HG03469 (cell line): Measurements from ENCODE around the gene RPL31.
A peak's percentile ranks its signal among the peaks of the same experiment; 100 is the strongest.

Source experiments
- ATAC-seq: cut with Tn5 transposase; IDR thresholded peaks from one replicate; pipeline ENCODE4 v1.9.1; 2021; ENCODE audit warnings: mild to moderate bottlenecking, moderate library complexity, moderate number of reproducible peaks; ENCODE audit not compliant: unreplicated experiment

The RPL31 gene

GRCh38 chr2:100992262-100992661 is 9.8 kb upstream of the RPL31 start:
- ATAC-seq, result no peak

DNA sequence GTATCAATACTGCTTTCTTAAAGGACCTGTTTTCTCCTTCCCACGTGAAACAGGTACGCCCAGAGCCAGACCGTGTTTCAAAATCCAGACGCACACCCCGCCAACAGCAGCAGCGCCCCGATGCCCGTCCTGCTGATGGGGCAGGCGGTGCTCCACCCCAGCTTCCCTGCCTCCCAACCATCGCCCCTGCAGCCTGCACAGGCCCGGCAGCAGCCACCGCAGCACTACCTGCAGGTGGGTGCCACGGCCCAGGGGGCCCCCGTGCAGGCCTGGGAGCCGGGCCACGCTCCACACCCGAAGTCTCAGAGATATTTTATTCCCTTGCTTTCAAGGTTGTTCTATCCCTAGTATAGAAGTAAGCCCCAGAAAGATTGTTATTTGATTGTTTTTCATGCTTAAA is 8.8 kb upstream of the RPL31 start:
- ATAC-seq, result no peak

DNA sequence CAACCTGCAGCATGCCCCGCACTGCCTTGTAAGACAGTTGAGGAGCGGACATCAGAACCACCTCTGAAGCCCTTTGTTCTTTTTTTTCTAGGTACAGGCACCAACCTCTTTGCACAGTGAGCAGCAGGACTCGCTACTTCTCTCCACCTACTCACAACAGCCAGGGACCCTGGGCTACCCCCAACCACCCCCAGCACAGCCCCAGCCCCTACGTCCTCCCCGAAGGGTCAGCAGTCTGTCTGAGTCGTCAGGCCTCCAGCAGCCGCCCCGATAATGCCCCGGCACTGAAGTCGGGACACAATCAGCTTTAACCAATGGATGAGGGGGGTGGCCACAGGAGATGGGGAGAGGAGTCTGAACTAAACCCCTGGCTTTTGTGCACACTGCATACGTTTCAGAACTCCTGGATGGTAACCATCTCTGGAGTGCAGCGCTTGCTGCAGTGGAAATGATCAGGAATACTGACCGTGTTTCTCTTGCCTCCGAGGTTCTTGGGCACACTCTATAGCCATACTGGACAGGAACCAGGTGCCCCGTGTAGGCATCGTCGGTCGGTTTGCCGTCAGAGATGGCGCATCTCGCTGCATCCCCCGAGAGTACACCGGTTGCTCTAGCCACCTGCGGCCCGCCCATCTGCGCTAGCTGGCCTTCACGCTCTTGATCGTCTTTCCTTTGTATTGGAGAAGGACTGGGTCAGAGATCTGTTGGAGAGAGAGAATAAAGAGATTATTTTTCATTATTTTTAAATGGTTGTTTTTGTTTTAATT is 6.6 kb upstream of the RPL31 start:
- no peak for ATAC-seq

- ATAC-seq, result no peak
Observed at GRCh38 chr2:100997509-100998234, 4.4 kb upstream of the RPL31 start.

- ATAC-seq, result no peak
Observed at GRCh38 chr2:100998235-100998573, 3.9 kb upstream of the RPL31 start.

GRCh38 chr2:100999995-101000394 is 2.1 kb upstream of the RPL31 start:
- ATAC-seq, result no peak

DNA sequence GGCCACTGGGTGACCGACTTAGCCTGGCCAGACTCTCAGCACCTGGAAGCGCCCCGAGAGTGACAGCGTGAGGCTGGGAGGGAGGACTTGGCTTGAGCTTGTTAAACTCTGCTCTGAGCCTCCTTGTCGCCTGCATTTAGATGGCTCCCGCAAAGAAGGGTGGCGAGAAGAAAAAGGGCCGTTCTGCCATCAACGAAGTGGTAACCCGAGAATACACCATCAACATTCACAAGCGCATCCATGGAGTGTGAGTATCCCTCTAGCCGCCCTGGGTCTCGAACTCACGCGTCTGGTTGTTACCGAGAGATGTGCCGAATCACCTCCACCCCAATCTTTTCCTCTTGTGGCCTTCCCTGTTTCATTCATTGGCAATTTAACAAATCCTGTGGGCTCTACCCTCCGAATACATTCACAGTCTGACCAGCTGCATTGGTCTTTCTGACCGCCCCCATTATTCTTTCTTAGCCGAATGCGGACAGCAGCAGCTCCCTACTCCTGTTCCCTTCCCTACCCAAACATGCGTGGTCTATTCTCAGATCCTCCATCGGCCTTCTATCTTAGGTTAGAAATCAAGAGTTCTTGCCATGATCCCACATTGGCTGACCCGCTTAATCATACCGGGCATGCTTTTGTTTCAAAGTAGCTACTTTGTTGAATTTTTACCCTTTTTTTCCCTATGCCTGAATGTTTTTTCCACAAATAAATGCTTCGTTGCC is 631 bp downstream of the RPL31 start:
- ATAC-seq, result no peak

GRCh38 chr2:101003278-101003775 is 1.2 kb downstream of the RPL31 start:
- no peak for ATAC-seq

DNA sequence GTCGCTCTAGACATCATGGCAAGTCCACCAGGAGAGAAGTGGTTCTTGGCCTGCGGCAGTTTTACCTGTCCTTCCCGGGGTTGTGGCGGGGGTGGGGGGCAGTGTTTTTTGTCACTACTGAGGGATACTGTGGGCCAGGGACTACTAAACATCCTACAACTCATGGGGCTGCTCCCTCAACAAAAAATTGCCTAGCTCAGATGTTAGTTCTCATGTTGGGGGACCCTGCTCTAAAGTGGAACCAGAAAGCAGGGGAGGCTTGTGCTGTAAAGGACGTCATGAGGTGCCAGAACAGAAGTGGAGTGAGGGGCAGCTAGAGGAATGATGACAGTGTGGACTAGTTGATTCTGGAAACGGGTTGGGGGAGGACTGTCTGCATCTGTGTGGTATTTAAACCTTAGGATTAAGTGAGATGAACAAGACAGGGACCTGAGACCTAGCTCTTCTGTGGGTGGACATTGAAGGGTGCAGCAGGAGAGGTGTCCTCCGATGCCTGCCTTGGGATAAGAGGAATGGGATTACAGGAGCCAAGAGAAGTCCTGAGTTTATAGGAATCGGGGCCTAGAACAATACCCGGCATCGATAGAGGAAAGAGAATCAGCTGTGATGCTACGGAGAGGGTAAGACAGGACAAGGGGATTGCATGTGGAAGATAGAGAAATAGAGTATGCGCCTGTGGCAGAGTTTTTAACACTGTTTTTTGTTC is 2.7 kb downstream of the RPL31 start:
- no peak for ATAC-seq

DNA sequence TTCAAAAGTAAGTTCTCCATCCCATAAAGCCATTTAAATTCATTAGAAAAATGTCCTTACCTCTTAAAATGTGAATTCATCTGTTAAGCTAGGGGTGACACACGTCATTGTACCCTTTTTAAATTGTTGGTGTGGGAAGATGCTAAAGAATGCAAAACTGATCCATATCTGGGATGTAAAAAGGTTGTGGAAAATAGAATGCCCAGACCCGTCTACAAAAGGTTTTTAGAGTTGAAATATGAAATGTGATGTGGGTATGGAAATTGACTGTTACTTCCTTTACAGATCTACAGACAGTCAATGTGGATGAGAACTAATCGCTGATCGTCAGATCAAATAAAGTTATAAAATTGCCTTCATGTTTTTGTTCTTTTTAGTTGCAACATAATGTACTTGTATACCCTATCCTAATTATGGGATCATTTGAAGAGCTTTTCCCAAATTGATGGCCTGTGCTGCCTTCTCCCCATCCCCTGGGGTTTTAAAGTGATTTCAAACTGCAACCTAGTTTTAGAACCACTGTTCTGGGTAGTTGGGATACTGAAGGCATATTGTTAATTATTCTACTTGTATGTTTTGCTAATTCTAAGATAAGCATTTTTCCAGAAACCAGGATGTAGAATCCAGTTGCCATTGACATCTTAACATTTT is 4.1 kb downstream of the RPL31 start:
- ATAC-seq, result no peak

DNA sequence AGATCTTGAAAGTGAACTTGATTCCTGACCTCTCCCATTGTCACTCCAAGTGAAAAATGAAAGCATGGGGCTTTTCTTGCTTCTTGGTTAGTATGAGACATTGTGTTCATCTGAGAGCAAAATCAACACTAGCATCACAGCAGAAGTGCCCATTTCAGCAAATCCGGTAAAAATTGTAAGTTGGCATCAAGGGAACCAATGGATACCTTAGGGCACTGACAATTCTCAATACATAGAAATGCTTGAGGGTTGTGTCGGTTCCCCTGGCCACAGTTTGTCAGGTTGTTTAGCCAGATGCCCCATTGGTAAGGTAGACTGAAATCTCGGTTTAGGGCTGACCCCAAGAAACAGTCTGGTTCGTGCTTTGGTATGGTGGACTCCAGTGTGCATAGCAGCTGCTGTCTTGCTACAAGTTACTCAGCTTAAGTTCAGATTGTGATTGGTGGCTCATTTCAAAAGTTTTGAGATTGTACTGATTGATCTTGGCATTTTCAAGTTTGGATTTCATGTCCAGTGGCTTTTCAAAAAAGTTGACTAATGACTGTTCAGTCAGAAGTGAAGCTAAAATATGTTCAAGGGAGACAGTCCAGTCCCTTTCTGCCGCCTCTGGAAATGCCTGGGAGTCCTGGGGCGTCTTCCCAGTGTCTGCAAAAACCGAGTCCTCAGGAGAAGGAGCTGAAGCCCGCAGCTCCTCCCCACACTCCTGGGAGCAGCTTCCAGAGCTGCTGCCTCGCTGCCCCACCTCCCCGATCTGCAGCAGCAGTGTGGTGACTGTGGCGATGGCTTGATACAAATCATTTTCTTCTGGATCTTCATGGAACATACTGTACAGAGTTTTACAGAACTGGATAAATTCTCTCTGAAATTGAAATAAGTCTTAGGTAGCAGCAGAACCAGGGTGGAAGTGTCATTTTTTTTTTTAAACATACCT is 5.6 kb downstream of the RPL31 start:
- ATAC-seq, result no peak

DNA sequence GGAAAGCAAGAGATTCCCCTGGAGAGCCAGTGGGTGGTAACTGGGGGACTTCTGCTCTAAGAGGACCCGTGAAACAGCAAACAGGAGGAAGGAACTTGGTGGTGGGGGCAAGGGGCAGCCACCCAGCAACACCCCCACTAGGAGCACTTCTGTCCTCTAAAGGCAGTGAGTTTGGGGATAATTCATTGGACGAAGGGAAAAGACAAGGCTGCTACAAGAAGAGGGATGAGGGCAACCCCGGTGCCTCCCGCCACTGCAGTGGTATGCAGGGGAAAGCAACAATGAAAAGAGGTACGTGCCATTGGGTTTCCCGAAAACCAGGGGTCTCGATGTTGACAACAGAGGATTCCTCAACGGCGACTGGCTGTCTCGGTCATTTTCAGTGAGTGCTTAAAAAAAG is 9.1 kb downstream of the RPL31 start:
- ATAC-seq, result no peak

DNA sequence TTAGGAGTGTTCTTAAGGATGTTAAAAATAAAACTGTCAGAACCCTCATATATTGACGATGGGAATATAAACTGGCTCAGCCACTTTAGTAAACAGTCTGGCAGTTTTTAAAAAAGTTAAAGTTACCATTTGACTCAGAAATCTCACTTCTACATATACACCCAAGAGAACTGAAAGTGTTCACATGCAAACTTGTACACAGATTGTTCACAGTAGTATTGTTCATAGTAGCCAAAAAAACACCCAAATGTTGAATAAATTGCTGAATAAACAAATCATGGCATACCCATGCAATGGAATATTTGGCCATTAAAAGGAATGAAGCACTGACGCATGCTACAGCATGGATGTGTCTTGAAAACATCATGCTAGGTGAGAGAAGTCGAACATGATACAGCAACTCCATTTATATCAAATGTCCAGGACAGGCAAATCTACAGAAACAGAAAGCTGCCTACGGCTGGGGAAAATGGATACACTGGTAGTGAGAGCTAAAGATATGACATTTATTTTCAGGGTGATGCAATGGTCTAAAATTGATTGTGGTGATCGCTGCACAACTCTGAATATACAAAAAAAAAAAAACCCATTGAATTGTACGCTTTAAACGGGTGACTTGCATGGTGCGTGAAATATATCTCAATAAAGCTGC is 10.1 kb downstream of the RPL31 start:
- peak; percentile 97 for ATAC-seq

GRCh38 chr2:101012706-101013181 is 10.7 kb downstream of the RPL31 start:
- ATAC-seq, result no peak

GRCh38 chr2:101014264-101014857 is 12.3 kb downstream of the RPL31 start:
- no peak for ATAC-seq

- no peak for ATAC-seq
Observed at GRCh38 chr2:101017371-101017770, 15.3 kb downstream of the RPL31 start.

DNA sequence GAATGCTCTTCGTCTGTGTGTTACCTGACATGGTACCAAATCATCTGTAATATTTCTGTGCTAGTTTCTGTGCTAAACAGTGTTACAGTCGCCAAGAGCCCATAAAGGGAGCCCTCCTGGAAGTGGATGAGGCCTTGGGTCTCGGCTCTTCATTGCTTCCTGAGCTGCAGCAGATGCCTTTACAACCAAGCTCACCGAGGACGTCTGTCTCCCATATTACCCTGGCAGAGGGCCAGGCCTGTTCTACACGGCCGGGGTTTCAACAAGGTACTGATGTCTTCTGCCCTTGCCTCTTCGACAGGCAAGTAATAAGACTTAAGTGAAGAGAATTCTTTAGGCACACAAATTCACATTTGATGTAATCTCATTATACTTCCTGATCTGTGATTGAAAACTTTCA is 16.8 kb downstream of the RPL31 start:
- ATAC-seq, result no peak

- ATAC-seq, result no peak
Observed at GRCh38 chr2:101022221-101022620, 20.1 kb downstream of the RPL31 start.
